Kidney capillary endothelial cell (primary cell): Measurements from ENCODE around the gene CALY.

Experiments used
- DNase-seq: peaks from one replicate; pipeline ENCODE4 v3.0.0-alpha.2; 2018; ENCODE audit warnings: low spot score

The CALY gene

DNA sequence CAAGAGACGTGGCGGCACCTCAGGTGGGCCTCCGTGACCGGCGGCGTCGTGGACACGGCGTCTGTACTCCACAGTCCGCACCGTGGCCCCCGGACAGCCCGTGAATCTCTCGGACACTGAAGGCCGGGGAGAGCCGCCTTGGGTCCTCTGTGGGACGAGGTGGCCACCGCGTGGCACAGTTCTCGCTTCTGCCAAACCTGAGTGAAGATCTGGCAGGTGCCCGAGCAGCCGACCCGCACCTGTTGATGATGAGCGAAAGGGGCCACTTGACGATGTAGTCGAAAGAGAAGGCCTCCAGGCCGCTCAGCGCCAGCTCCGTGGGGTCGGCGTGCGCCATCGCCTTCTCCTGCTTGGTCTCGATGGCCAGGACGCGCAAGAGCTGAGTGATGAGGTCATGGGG is 51.5 kb downstream of the CALY start:
- DNase-seq: no peak

DNA sequence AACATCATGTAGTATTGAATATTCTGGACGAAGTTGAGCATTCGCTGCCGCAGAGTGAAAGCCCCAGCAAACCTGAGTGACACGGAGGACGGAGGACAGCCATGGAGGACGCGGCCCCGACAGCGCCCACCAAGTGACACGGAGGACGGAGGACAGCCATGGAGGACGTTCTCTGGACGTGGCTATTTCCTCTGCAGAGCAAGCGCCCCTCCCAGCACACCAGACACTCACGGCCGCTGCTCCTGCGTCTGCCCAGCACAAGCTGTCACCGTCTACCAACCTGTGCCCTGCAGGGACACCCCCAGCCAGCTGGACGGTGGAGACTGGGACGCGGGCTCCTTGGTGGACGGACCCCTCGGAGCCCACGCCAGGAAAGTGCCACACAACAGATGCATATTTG is 52.8 kb downstream of the CALY start:
- DNase-seq: no peak

DNA sequence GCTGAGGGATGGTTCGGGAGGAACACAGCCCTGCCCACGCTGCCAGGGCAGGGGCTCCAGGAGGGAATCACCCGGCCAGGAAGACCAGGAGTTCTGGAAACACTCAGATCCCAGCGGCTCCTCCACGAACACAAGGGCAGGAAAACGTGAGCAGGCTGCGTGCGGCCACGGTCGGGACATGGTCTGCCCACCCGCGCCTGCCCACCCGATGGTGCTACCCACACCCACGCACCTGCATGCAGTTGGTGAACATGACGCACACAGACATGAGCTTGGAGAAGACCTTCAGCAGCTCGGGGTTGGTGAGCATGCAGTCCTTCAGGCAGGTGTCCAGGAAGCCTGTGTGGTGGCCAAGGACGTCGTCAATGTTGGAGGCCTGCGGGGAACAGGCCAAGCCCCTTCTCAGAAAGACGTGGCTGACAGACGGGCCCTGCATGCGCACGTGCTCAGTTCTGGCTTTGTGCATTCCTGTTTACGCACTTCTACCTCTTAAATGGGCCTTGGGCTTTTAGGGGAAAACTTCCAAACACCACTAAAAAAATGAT is 53.8 kb downstream of the CALY start:
- DNase-seq: no peak

DNA sequence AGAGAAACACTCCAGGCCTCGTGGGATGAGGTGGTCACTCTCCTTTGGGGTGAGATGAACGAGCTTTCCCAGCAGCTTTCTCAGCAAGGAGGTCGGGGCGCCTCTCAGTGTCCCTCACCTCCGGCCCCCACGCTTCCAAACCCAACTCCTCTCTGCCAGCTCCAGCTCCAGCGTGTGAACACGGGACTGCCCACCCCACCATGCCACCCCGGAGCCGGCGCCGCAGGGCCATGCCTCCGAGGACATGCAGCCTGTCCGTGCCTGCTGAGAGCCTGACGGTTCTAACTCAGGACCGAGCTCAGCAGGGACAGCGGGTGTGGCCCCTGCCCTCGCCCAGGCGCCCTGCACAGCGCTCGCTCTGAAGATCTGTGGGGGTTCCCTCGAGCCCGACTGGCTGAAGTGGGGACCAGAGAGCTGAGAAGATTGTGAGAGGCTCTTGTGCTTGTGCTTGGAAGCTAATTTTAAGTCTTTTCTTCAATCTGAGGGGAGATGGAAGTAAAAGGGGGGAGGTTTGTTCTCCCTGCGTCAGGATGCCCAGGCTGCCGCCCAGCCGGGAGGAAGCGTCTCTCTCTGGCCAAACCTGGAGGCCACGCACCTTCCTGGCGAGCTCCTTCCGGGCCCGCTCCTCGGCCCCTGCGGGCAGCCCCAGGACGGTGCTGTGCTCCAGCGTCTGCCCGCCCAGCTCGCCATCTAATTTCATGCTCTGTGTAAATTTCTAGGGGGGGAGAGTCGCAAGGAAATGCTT is 54.9 kb downstream of the CALY start:
- no peak for DNase-seq

DNA sequence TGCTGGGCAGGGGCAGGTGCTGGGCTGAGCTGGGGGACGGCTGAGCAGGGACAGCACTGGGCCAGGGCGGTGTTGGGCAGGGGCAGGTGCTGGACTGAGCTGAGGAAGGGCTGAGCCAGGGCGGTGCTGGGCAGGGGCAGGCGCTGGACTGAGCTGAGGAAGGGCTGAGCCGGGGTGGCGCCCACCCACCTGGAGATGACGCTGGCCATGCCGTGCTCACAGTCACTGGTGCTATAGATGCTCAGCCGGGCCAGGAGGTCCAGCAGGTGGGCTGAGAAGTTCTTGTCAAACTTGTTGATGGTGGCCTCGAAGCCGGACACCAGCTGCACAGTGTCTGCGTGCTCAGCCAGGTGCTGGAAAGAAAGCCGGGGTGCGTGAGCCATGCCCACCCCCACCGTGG is 55.6 kb downstream of the CALY start:
- DNase-seq: no peak

DNA sequence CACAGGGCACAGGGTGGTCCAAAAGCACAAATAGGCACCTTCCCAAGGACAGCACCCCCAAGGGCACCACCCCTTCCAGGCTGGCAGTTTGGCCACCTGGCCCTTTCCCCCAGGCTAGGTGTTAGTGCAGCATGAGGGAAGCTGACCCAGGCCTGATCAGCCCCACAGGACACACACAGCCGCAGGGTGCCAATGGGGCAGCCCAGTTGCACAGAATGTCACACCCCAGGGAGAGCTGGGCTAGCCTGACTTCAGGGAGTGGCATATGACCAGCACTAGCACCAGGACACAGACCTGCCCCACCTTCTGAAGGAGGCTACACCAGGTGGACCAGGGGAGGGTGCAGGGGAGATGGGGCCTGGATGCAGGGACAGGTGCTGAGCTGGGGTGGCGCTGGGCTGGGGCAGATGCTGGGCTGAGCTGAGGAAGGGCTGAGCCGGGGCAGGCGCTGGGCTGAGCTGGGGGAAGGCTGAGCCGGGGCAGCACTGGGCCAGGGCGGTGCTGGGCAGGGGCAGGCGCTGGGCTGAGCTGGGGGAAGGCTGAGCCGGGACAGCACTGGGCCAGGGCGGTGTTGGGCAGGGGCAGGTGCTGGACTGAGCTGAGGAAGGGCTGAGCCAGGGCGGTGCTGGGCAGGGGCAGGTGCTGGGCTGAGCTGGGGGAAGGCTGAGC is 56.2 kb downstream of the CALY start:
- DNase-seq: no peak

DNA sequence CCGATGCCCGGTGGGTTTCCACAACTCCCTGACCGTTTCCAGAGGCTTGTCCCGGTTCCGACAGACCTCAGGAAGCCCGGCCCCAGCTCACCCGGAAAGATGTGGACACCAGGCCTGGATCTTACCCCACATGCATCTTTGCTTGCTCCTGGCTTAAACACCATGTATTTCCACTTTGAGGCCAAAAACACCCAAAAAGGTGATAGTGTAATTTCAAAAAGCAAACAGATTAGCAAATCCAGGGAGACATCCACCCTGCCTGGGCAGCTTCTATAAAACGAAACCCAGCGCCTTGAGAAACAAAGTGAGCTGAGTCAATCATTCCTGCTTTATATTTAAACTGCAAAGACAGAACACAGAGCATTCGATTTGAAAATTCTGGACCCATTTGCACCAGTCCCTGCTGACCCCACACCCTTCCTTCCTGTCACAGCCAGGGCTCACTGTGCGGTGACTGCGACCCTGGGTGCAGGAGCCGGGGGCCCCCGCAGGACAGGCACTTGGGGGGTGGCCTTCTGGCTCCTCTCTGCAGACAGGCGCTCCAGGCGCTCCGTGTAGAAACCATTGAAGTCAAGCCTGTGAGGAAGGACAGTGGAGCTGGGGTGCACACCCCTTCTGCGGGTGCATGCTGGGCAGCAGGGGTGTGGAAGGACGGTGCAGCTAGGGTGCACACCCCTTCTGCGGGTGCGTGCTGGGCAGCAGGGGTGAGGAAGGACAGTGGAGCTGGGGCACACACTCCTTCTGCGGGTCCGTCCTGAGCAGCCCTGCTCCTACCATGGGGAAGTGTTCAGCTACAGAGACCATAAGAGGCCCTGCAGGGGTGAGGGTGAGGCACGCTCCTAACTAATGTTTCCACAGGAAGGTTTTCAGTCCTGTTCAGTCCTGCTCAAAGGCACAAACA is 57.1 kb downstream of the CALY start:
- no peak for DNase-seq

DNA sequence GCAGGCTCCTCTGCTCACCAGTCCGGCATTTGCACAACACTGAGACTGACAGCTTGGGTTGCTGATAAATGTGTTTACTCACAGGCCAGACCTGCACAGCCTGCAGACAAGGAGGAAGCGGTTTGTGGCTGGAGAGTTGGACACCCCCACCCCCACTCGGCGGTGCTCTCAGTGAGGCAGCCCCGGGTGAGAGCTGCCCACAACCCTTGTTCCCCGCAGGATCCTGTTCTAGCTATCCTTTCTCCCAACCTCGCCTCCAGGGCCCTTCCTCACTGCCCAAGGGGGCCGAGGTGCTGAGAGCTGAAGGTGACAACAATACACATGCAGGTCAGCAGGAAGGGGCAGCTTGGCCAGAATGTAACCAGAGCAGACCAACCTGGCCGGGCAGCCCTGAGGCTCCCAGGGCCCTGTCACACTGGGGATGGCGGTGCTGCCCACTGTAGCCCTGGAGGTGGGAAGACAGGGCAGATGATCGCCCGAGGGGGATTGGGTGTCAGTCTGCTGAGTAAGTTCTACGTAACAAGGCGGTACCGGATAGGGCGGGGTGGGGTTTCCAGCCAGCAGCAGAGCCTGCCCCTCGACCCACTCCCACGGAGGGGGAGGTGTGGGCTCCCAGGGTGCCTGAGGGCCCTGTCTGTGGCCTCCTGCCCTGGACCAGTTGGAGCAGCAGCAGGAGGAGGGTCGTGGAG is 58.0 kb downstream of the CALY start:
- DNase-seq: no peak

DNA sequence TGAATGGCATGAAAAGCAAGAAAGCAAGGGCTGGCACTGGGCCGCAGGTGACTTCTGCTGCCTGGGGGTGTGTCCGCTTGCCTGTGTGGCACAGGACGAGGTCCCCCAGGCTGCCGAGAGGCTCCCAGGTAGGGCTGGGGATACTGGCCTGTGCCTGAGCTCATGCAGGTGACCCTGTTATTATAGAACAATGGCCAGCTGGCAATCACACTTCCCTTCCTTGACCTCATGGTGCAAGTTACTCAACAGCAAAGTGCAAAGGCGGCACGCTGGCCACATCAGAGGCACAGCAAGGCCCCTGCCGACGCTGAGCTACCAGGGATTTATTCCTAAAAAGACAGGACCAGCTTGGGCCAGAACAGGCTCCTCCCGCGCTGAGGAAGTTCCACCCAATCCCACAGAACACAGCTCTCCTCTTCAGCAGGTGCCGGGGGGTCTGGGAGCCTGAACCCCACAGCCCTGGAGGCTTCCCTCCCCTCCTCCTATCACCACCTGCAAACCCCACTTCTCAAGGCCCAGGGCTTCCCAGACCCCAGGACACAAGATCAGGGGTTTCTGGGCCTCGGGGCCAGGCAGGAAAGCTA is 58.6 kb downstream of the CALY start:
- no peak for DNase-seq

DNA sequence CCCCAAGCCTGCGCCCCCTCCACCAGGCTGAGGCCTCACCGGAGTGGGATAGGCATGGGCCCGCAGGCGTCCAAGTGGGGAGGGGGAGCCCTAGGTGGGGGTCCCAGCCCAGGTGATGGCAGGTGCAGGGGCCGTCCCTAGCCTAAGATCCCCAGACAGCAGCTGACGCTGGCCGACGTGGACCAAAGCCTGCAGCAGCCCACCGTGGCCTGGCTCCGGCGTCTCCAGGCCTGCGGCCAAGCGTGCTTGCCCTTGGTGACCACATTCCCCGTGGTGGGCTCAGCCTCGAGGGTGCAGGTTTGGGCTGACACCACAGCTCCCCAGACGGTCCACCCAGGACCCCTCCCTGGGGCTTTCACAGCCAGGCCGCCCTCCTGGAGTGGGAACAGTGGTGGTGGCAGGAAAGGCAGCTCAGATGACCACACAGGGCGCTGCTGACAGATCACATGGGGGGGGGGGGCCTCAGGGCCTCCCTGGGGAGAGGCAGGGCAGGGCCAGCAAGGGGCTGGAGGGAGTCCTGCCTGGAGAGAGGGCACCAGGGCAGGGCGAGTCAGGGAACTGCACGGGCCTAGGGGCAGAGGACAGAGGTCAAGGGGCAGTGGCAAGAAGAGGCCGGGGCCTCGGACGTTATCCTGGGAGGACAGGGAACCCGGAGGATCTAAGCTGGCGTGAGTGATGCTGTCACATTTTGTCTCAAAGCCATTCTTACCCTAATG is 59.3 kb downstream of the CALY start:
- DNase-seq: no peak

DNA sequence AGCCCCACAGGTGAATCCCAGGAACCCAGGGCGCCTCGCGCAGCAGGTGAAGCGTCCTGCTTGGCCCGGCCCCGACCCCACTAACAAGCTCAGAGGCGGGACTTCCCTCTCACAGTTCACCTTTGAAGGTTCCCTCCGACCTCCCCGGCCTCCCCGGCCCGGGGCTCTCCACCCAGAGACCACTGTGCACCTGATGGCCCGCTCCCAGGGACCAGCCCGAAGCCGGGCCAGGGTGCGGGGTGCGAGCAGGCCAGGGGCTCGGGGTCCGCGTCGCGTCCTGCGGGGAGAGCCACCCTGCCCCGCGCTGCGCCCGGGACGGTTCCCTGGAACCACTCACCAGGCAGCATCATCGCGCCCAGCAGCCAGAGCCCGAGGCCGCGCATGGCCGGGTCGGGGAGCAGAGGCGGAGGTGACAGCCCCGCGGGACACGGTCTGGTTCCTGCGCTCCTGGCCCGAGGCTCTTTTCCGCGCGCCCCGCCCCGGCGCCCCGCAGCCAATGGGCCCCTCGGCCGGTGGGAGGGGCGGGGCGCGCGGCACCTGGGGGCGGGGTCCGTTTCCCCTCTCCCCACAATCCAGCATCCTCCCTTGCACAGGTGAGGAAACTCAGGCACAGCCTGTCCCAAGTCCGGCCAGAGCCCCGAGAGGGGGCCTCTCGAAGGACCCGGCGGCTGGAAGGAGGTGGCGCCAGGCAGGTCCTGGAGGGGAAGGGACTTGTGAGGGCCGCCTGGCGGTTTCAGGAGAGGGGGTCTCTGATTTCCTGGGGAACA is 60.1 kb downstream of the CALY start, which contains the start of gene ADAM8:
Gene ADAM8 (minus strand): TSS at position 434 of the 767 bp plus-strand sequence. CDS start 51 bp downstream, at position 383.
- DNase-seq: no peak

DNA sequence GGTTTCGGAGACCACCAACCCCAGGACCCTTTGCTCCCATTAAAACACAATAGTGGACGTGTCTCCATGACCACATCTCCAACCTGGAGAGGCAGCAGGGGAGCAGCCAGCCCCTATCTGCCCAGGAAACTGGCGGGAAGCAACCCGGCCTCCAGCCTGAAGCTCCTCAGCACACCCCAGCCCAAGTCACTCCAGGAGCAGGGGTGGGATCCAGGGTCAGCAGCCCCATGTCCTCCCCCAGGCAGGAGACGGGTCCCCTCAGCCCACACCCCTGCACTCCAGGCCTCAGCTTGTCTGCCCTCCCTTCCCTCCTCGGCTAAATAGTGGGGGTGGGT is 60.6 kb downstream of the CALY start:
- no peak for DNase-seq

DNA sequence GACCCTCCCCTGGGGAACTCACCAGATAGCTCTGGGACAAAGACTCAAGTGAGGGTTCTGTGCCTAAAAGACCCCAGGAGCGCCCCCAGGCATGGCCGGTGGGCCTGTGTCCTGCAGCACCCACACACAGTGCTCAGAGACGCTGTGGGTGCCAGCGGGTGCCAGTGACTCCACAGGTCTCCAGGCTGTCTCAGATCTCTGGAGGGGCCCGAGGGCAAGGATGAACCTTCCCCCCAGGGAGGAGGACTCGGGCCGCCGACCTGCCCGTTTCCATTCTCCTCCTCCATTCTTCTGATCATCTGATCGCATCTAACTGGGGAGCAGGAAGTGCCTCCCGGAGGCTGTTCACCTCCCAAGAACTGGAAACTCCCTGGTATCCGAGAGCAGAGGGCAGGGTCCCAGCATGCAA is 61.0 kb downstream of the CALY start:
- DNase-seq: no peak

DNA sequence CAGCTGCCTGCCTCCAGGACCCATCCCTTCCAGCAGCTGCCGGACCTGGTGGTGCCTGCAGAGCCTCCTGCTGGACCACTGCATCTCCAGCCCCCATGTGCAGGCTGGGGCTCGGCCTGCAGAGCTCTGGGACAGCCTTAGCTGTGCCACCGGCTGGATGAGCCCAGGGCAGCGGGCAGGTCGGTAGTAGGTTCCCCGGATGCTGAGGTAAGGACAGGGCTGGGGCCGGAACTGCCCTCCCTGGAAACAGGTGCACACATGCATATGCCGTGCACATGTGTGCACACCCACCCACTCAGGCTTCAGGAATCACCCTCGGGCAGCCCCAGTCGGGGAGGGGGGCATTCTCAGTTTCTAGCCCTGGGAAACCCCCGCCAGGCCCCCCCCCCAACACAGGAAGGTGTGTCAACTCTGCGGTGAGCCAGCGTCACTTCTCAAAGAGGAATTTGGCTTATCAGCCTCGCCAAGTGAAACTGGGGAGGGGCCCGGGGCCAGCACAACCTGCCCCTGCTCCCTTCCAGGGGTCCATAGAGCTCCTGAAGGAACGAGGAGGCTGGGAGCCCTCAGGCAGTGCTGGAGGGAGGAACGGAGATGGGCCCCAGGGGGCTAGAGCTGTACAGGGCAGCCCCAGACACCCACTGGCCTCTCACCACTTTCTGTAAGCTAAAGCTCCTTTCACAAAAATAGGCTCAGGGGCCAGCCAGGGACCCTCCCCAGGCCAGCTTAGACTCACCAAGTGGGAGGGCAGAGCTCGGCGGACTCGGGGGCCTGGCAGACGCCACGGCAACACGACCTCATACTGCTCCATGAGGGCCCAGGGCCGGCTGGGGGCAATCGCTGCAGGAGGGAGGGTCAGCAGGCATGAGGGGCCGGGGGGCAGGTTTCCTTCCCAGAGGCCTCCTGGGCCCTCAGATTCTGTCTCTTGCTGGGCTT is 61.7 kb downstream of the CALY start:
- no peak for DNase-seq
